Body of pancreas (tissue), 4 donors: Measurements from ENCODE around the gene SMAD4.
"Not testable (repeated sequence)": the region's sequence is repeated elsewhere in the genome, so short reads cannot be mapped to it uniquely, and the experiment has no call there.

Source experiments
- POLR2A ChIP-seq, 3 donors: fragments of 450-650 bp; IDR thresholded peaks; one replicate each; pipeline ENCODE4 v1.6.1; 2016; ENCODE audit warnings: antibody characterized with exemption in 3 of 3, mild to moderate bottlenecking in 2 of 3
- TF ChIP-seq, protein P1 (sequence below), 7 experiments: fragments of 450-650 bp in 4 of 7; fragments of 200-600 bp in 3 of 7; sonication (generic) in 3 of 7; IDR thresholded peaks; one replicate each; pipeline ENCODE4 v1.5.1; 2016 to 2019; ENCODE audit warnings: antibody characterized with exemption in 7 of 7

DNA sequence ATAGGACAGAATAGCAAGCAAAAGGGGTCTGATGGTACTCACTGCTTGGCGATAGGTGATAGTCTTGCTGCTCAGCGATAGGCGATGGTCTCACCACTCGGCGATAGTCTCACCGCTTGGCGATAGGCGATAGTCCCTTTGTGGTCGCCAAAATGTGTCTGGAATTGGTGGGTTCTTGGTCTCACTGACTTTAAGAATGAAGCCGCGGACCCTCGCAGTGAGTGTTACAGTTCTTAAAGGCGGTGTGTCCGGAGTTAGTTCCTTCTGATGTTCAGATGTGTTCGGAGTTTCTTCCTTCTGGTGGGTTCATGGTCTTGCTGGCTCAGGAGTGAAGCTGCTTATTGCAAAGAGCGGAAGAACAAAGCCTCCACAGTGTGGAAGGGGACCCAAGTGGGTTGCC lies 90.0 kb downstream of the SMAD4 start:
- TF ChIP-seq, protein P1, sequence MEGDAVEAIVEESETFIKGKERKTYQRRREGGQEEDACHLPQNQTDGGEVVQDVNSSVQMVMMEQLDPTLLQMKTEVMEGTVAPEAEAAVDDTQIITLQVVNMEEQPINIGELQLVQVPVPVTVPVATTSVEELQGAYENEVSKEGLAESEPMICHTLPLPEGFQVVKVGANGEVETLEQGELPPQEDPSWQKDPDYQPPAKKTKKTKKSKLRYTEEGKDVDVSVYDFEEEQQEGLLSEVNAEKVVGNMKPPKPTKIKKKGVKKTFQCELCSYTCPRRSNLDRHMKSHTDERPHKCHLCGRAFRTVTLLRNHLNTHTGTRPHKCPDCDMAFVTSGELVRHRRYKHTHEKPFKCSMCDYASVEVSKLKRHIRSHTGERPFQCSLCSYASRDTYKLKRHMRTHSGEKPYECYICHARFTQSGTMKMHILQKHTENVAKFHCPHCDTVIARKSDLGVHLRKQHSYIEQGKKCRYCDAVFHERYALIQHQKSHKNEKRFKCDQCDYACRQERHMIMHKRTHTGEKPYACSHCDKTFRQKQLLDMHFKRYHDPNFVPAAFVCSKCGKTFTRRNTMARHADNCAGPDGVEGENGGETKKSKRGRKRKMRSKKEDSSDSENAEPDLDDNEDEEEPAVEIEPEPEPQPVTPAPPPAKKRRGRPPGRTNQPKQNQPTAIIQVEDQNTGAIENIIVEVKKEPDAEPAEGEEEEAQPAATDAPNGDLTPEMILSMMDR (IDR thresholded peaks at IDR 0.05) = not testable (repeated sequence)
- not testable (repeated sequence) for TF ChIP-seq POLR2A (IDR thresholded peaks at IDR 0.05)
